NCI-H748 (cell line): Measurements from ENCODE around the gene KPNA6.
"Not testable (repeated sequence)": the region's sequence is repeated elsewhere in the genome, so short reads cannot be mapped to it uniquely, and the experiment has no call there.

ENCODE experiments used
- DNase-seq: peaks from one replicate; lab custom pipeline; 2025; ENCODE audit not compliant: unreplicated experiment; lab: John Stamatoyannopoulos, UW

KPNA6 gene

DNA sequence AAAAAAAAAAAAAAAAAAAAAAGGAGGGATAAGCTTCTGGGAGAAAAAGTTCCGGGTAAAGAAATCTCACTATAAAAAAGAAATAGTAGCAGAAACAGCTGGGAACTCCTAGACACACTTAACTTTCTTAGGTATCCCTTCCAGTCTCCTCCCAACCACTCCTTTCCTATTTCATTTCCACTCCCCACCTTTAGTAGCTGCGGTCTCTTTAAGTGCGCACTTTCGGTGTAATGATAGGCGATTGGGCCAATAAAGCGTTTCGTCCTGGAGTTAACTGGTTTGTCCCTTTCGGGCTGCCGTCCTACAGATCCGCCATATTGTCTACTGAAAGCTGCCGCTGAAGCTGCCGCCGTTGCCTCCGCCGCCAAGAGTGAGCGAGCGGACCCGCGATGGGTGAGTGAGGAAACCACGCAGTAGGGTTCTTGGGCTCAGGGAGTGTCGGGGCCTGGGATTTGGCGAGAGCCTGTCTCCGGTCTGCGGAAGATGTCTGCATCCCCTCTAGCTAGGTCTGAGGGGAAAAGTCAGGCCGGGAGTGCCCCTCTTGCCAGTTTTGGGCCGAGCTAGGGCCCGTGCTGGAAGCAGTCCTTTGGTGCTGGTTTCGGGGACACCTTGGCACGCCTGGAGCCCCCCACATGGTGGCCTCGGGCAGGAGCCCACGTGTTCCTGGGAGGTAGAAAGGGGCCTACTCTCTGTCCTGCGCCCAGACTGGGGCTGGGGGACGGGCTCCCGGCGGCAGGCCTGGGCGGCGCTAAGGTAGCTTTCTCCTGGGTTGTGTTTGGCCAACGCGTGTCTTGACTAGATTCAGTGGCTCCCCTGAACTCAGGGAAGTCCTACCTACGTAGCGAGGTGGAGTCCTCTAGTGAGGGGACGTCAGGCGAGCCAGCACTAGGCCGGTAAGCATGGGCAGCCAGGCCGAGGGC lies at the start of gene KPNA6:
Gene KPNA6 (plus strand): TSS at position 315 of the 920 bp plus-strand sequence. CDS start 75 bp downstream, at position 390.
- peak; percentile 93 for DNase-seq

DNA sequence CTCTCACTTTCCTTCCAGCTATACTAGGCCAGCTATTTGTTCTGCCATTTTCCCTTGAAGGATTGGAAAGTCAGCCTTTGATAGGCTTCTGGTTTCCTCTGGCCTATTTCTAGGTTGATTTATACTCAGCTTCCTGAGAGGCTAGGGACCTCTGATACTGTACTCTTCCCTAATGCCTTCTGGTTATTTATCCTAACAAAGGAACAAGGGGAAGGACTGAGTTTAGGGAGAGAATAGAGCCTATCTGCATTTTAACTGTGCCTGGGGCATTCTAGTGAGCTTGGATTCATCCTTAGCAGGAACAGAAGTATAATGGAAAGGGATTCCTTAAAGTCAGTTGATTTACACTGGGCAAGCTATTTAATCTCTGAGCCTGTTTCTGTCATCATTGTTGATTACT lies 46.9 kb upstream of the KPNA6 start:
- no peak for DNase-seq

DNA sequence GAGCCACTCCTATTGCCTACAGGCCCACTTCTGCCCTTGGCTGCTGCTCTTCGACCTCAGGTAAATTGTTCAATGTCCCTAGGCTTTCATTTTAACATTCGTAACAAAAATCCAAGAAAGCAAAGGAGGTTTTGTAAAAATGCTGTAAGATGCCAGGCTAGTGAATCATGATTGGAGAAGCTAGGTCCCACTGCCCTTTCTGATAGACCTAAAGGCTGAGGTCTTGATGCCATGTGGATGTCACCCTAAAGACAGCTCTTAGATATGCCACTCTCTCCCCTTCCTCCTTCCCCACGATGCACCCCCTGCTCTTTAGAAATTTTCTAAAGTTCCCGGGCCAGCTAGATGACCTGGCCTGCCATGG lies 45.0 kb upstream of the KPNA6 start:
- DNase-seq = no peak

DNA sequence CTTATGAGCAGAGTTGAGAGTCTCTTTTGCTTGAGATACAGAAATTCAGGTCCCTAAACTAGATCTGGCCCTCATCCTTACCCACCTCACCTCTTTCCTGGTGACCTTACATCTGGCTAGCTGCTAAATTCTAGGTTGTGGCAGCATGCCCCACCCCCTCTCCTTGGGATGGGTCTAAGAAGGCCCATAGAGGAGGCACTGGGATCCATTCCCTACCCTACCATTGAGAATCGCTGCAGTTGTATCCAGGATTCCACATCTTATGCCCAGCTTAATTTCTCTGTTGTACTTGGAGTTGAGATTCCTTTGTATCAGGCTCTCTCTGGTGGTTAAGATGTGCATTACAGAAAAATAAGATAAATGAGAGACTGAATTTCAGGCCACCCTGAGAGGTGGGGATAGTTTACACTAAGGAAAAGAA lies 44.6 kb upstream of the KPNA6 start:
- no peak for DNase-seq

DNA sequence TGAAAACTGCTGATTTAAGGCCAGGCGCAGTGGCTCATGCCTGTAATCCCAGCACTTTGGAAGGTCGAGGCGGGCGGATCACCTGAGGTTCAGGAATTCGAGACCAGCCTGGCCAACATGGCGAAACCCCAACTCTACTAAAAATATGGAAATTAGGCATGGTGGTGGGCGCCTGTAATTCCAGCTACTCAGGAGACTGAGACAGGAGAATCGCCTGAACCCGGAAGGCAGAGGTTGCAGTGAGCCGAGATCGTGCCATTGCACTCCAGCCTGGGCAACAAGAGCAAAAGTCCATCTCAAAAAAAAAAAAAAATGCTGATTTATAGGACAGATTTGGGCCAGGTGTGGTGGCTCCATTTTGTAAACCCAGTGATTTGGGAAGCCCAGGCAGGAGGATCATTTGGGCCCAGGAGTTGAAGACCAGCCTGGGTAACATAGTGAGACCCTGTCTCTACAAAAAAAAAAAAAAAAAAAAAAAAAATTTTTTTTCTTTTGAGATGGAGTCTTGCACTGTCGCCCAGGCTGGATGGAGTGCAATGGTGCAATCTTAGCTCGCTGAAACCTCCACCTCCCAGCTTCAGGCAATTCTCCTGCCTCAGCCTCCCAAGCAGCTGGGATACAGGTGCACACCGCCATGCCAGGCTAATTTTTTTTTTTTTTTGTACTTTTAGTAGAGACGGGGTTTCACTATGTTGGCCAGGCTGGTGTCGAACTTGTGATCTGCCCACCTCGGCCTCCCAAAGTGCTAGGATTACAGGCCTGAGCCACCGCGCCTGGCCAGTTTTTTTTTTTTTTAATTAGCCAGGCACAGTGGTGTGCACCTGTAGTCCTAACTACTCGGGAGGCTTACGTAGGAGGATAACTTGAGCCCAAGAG lies 42.0 kb upstream of the KPNA6 start:
- not testable (repeated sequence) for DNase-seq

DNA sequence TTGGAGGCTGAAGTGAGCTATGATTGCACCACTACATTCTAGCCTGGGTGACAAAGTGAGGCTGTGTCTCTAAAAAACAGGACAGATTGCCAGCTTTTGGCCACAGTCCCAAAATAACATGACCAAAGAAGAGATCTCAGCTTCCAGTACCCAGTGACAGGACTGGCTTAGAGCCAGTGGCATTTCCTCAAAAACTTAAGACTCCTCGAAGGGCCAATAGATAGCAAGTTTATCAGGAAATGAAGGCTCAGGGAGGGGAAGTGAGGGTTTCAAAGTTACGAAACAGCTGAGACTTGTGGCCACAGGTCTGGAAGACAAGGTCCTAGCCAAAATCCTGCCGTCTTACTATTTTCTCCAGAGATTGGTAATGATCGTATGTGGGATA lies 41.4 kb upstream of the KPNA6 start:
- DNase-seq = no peak

DNA sequence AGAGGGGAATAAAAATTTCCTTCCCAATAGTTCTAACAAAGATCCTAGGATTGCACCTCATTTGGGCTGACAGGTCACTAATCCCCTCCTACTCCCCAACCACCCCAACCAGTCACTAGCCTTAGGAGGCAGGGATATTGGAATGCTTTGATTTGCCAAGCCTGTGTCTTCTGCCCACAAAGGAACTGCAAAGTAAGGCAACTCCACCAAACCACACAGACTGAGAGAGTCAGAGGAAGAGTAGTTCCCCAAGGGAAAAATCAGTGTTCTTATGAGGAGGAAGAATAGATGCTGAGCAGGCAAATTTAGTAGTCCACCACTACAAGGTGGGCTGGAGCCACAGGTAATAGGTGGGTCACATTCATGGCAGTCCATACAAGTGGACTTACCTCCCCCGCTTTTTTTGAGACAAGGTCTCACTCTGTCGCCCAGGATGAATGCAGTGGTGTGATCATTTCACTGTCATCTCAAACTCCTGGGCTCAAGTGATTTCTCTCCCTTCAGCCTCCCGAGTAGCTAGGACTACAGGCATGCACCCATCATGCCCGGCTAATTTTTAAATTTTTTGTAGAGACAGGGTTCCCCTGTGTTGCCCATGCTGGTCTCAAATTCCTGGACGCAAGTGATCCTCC lies 38.8 kb upstream of the KPNA6 start:
- DNase-seq = no peak

DNA sequence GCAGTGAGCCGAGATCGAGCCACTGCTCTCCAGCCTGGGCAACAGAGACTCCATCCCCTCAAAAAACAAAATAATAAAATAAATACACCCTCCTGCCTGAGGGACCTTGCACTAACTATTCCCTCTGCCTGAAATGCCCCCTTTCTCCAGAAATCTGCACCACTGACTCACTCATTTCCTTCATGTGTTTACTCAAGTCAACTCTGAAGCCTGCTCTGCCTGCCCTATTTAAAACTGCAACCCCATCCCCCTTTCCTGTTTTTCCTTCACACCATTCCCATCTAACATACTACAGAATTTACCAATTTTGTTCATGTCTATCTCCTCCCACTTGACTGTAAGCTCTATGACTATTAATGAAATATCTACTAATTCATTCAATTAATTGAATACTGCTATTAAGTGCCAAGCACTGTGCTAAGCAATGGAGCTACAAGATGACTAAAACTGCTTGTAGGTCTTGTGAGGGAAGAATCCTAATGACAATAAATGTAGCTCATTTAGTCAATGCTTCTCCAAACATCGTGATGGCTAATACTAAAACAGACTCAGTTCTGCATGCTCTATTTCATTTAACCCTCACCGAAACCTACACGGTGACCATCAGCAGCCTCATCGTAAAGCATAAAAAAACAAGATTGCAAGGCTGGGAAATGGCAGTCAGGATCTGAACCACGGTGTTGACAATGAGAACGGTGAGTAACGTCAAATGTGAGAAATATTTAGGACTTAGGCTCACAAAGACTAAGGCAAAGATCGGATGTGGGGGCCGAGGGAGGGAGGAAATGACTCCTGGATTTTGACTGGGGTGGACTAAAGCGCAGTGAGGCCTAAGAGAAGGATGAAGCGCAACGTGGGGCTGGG lies 35.9 kb upstream of the KPNA6 start:
- no peak for DNase-seq

DNA sequence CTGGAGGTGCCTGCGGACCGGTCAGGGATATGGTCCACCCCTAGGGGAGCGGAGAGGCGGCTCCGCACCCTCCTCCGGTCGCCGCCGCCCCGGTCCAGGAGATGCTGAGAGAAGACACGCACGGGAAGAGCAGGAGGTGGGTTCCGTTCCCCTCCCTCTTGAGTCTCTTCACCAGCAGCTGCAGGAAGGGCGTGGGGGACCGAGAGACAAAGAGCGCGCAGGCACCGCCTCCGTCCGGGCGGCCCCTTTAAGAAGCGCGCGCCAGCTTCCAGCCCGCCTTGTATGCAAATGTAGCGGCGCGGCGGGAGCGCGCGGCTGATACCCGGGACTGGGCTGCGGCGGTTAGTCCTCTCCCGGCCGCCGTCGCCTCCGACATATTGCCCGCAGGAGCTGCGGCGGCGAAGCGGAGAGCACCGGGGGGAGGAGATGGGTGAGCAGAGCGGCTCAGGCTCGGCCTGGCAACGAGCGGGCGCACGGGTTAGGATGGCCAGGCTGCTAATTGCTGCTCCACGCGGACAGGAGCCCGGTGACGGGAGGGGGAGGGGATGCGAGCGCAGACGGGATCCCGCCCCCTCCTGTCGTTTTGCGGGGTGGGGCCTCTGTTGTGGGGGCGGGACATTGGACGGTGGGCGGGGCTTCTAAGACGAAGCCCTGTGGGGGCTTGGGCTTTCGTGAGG lies 35.1 kb upstream of the KPNA6 start, which contains the start of gene TMEM39B:
Gene TMEM39B (plus strand): TSS at position 318 of the 677 bp plus-strand sequence. CDS start 109 bp downstream, at position 427.
- peak; percentile 97 for DNase-seq

DNA sequence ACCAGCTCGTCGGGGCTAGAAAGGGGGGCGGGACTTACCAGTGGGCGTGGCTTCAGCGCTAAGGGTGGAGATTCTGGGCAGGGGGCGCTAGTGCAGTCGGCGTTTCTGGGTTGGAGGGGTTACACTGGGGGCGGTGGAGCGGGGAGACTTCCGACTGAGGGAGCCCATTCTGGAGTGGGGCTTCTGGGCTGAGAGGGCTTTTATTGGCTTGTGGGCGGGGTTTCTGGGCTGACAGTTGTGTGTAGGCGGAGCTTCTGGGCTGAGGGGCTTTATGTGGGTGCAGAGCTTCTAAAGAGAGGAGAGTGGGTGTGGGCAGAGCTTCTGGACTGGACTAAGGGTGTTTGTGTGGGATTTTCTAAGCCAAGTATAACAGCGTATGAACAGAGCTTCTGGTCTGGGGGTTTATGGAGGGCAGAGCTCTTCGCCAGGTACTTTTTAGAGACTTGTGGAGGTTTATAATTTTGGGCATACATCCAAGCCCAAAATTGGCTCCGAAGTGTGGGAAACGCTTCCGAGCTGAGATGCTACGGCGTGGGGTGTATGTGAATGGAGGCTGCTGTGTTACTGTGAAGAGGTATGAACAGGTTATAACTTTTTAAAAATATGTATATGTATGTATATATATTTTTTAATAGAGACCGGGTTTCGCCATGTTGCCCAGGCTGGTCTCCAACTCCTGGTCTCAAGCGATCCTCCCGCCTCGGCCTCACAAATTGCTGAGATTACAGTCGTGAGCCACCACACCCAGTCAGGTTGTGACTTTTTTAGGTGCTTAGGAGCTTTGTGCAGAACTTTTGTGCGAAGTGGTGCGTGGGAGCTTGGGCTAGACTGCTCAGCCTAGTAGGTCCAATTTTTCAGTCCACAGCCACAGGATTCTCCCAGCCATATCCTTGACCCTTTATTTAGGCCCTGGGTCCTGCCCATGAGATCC lies 34.3 kb upstream of the KPNA6 start:
- DNase-seq = peak; percentile 86

DNA sequence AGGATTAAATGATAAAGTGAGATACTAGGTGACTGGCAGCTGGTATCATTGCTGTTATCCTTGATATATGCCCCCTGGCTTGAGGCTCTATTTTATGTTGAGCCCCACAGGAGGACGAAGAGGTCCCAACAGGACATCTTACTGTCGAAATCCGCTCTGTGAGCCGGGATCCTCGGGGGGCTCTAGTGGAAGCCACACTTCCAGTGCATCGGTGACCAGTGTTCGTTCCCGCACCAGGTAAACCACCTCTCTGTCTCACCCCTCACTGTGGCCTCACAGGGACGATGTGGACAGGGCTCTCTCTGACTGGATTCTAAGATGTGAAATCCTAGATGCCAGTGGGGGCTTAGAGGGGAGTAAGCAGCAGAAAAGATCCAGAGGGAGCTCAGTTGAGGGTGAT lies 33.0 kb upstream of the KPNA6 start:
- no peak for DNase-seq

DNA sequence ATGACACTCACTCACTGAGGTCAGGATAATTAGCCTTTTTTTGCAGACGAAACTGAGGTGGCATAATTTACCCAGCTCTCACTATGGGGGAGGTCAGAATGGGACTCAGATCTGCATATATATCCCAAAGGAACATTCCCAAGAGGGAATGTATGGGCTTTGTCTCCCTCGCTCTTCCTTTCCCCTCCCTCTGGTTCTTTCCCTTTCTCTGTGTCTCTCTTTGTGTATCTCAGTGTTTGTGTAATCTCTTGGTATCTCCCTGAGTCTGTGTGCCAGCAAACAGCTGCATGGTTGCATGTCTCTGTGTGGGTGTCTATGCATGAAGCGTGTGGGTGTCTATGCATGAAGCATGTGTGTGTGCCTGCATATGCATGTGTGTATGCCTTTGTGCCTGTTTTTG lies 30.4 kb upstream of the KPNA6 start:
- DNase-seq = no peak

DNA sequence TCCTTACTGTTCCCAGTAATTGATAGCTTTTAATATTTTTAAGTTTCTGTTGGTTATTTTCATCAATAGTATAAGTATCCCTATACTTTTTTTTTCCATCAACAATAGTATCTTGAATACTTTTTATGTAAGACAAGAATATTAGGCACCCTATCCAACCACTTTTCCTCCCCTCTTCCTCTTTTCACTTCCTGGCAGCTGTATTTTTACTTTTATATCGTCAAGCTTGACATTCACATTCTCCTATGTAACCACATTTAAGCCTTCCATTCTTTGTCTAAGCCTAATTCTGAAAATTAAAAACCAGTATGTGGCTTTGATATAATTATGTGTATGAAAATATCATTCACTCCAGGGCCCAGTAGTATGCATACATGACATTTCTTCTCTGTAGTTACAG lies 25.8 kb upstream of the KPNA6 start:
- DNase-seq = no peak

DNA sequence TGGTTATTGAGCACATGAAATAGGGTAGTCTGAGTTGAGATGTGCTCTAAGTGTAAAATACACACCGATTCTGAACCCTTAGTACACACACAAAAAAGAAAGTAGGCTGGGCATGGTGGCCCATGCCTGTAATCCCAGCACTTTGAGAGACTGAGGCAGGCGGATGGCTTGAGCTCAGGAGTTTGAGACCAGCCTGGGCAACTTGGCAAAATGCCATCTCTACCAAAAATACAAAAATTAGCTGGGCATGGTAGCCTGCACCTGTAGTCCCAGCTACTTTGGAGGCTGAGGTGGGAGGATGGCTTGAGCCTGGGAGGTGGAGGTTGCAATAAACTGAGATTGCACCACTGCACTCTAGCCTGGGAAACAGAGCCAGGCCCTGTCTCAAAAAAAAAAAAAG lies 21.5 kb upstream of the KPNA6 start:
- DNase-seq = not testable (repeated sequence)

DNA sequence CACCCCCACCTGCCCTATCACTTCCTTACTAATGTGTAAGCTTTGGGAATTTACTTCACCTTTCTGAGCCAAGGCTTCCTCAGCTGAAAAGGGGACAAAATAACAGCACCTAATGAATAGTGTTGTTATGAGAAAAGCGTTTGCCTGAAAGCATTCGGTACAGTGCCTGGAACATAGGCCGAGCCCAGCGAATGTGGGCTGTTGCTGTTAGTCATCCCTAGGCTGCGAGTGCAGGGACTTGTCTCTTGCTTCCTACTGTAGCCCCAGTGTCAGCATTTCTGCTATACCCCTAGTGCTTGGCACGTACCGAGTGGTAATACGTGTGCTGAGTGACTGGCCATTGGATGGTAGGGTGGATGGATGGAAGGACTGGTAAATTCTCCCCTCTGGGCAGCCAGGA lies 16.7 kb upstream of the KPNA6 start:
- DNase-seq = no peak

DNA sequence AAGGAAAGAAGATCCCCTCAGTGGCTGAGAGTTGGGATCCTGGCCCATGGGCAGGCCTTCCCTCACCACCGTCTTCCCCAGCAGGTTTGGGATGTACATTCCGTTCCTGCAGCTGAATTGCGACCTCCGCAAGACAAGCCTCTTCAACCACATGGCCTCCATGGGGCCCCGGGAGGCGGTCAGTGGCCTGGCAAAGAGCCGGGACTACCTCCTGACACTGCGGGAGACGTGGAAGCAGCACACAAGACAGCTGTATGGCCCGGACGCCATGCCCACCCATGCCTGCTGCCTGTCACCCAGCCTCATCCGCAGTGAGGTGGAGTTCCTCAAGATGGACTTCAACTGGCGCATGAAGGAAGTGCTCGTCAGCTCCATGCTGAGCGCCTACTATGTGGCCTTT lies 16.3 kb upstream of the KPNA6 start:
- DNase-seq = no peak

DNA sequence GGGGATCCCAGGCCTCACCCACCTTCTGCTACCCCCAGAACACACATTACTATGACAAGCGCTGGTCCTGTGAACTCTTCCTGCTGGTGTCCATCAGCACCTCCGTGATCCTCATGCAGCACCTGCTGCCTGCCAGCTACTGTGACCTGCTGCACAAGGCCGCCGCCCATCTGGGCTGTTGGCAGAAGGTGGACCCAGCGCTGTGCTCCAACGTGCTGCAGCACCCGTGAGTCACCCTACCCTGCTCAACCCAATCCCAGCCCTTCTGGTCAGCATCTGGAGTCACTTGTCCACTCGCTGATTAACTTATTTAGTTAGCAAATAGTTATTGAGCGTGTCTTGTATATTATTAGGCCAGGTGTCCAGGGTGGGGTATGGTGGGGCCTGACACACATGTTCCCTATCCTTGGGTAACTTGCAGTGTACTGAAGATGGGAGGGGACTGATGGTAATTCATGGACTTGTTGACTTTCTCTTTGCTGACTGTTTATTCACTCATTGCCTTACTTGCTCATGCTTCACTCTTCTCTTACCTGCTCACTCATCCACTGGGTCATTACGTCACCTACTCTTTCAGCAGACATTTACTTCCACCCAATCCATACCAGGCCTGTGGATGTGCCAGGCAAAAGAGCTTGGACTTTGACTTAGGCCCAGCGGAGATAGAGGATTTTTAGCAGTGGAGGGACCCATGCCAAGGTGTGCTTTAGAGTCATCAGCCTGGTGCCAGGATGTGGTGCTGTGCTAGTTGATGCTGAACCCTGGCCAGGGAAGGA lies 12.9 kb upstream of the KPNA6 start:
- no peak for DNase-seq

DNA sequence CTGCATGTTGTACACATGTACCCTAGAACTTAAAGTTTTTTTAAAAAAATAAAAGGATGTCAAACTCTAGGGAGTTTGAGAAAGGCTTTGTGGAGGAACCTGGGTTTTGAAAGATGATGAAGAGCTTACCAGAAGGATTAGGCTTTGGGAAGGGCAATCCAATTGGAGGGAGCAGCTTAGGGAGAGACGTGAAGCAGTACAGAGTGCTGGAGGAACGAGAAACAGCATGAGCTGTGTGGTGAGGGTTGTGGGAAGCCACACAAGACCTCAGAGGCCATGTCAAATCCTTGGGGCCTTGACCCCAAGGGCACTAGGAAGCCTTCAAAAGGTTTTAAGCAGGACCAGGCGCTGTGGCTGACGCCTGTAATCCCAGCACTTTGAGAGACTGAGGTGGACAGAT lies 8.4 kb upstream of the KPNA6 start:
- DNase-seq = no peak
